ENCODE data around the gene PKD2.

Gene PKD2

GRCh38 chr4:88062843-88063242 is 55.4 kb downstream of the PKD2 start:
- H3K4me3 ChIP-seq (ENCODE audit: low read depth, low read length): no peak overlapping the region
- no peak for TF ChIP-seq CTCF (IDR thresholded peaks at IDR 0.05; ENCODE audit: low read depth, low read length, missing control alignments)
- no peak for DNase-seq (ENCODE audit: low read depth)

- H3K4me3 ChIP-seq (ENCODE audit: low read depth, low read length): no peak overlapping the region
- DNase-seq (ENCODE audit: low read depth): no peak
- TF ChIP-seq CTCF (IDR thresholded peaks at IDR 0.05; ENCODE audit: low read depth, low read length, missing control alignments): no peak
Observed at GRCh38 chr4:88063634-88064296, 56.3 kb downstream of the PKD2 start.

GRCh38 chr4:88064410-88064809 is 57.0 kb downstream of the PKD2 start:
- DNase-seq (ENCODE audit: low read depth): no peak
- no peak for TF ChIP-seq CTCF (IDR thresholded peaks at IDR 0.05; ENCODE audit: low read depth, low read length, missing control alignments)
- H3K4me3 ChIP-seq (ENCODE audit: low read depth, low read length): no peak overlapping the region

GRCh38 chr4:88070031-88070430 is 62.6 kb downstream of the PKD2 start:
- DNase-seq (ENCODE audit: low read depth): no peak
- no peak for TF ChIP-seq CTCF (IDR thresholded peaks at IDR 0.05; ENCODE audit: low read depth, low read length, missing control alignments)
- no peak overlapping the region for H3K4me3 ChIP-seq (ENCODE audit: low read depth, low read length)

GRCh38 chr4:88075336-88075735 is 67.9 kb downstream of the PKD2 start:
- no peak overlapping the region for H3K4me3 ChIP-seq (ENCODE audit: low read depth, low read length)
- no peak for DNase-seq (ENCODE audit: low read depth)
- no peak for TF ChIP-seq CTCF (IDR thresholded peaks at IDR 0.05; ENCODE audit: low read depth, low read length, missing control alignments)

GRCh38 chr4:88077911-88078524 is 70.6 kb downstream of the PKD2 start:
- no peak overlapping the region for H3K4me3 ChIP-seq (ENCODE audit: low read depth, low read length)
- no peak for TF ChIP-seq CTCF (IDR thresholded peaks at IDR 0.05; ENCODE audit: low read depth, low read length, missing control alignments)
- no peak for DNase-seq (ENCODE audit: low read depth)

- no peak for DNase-seq (ENCODE audit: low read depth)
- no peak overlapping the region for H3K4me3 ChIP-seq (ENCODE audit: low read depth, low read length)
- no peak for TF ChIP-seq CTCF (IDR thresholded peaks at IDR 0.05; ENCODE audit: low read depth, low read length, missing control alignments)
Observed at GRCh38 chr4:88078579-88078978, 71.1 kb downstream of the PKD2 start.
